CD4-positive, alpha-beta T cell treated with Interleukin-2 at 100 ng/mL for 4 hours (primary cell): ENCODE measurements around the gene CCL17.

Experiments used
- DNase-seq: peaks from one replicate; pipeline ENCODE4 v3.0.0-alpha.2; 2020; ENCODE audit warnings: low spot score

CCL17 gene

DNA sequence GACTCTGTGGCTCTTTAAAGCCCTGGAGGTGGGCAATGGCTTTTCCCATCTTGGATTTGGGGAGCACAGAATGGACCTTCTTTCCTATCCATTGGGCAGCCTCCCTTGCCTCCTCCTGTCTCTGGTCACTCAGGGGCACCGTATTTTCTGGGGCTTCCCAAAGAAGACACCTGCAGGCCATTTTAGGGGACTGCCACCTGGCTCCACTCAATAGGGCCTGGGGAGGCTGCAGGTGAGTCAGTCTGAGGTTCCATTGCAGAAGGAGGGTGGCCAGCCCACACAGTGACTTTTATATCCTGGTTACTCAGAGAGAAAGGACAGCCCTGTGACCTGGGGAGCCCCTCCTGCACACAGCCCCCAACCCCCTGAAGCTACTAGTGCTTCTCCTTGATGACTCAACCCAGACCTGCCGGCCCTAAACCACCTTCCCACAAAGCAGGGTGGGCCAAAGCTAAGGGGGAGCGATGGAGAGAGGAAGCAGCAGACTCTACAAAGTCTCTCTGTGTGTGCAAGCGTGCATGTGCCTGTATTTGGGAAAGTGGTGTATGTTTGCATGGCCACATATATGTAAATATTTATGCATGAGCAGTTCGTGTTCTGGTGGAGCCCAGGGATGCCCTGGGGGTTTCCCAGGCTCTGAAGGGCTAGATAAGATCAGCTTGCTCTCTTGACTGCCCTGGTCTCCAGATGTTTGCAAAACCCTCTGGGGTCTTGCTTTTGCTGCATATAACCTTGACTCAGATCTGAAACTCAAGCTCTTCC, 27.3 kb upstream of the CCL17 start:
- DNase-seq = no peak

GRCh38 chr16:57379579-57379978, 25.0 kb upstream of the CCL17 start:
- no peak for DNase-seq

GRCh38 chr16:57380671-57381462, 23.7 kb upstream of the CCL17 start:
- DNase-seq = no peak

DNA sequence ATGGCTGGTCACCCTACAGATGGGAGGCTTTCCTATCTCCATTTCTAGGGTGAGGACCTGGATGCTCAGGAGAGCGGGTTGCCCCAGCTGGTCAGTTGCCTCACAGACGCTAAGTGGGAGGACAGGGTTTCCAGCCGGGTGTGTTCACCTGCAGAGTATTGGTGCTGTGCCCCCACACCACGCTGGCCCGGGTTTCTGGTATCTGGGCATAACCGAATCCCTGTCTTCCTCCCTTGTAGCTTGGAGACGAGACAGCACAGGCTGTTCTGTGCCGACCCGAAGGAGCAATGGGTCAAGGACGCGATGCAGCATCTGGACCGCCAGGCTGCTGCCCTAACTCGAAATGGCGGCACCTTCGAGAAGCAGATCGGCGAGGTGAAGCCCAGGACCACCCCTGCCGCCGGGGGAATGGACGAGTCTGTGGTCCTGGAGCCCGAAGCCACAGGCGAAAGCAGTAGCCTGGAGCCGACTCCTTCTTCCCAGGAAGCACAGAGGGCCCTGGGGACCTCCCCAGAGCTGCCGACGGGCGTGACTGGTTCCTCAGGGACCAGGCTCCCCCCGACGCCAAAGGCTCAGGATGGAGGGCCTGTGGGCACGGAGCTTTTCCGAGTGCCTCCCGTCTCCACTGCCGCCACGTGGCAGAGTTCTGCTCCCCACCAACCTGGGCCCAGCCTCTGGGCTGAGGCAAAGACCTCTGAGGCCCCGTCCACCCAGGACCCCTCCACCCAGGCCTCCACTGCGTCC, 22.6 kb upstream of the CCL17 start:
- DNase-seq = no peak

DNA sequence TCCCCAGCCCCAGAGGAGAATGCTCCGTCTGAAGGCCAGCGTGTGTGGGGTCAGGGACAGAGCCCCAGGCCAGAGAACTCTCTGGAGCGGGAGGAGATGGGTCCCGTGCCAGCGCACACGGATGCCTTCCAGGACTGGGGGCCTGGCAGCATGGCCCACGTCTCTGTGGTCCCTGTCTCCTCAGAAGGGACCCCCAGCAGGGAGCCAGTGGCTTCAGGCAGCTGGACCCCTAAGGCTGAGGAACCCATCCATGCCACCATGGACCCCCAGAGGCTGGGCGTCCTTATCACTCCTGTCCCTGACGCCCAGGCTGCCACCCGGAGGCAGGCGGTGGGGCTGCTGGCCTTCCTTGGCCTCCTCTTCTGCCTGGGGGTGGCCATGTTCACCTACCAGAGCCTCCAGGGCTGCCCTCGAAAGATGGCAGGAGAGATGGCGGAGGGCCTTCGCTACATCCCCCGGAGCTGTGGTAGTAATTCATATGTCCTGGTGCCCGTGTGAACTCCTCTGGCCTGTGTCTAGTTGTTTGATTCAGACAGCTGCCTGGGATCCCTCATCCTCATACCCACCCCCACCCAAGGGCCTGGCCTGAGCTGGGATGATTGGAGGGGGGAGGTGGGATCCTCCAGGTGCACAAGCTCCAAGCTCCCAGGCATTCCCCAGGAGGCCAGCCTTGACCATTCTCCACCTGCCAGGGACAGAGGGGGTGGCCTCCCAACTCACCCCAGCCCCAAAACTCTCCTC, 21.9 kb upstream of the CCL17 start:
- no peak for DNase-seq

DNA sequence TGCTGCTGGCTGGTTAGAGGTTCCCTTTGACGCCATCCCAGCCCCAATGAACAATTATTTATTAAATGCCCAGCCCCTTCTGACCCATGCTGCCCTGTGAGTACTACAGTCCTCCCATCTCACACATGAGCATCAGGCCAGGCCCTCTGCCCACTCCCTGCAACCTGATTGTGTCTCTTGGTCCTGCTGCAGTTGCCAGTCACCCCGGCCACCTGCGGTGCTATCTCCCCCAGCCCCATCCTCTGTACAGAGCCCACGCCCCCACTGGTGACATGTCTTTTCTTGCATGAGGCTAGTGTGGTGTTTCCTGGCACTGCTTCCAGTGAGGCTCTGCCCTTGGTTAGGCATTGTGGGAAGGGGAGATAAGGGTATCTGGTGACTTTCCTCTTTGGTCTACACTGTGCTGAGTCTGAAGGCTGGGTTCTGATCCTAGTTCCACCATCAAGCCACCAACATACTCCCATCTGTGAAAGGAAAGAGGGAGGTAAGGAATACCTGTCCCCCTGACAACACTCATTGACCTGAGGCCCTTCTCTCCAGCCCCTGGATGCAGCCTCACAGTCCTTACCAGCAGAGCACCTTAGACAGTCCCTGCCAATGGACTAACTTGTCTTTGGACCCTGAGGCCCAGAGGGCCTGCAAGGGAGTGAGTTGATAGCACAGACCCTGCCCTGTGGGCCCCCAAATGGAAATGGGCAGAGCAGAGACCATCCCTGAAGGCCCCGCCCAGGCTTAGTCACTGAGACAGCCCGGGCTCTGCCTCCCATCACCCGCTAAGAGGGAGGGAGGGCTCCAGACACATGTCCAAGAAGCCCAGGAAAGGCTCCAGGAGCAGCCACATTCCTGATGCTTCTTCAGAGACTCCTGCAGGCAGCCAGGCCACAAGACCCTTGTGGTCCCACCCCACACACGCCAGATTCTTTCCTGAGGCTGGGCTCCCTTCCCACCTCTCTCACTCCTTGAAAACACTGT, 21.0 kb upstream of the CCL17 start:
- no peak for DNase-seq

DNA sequence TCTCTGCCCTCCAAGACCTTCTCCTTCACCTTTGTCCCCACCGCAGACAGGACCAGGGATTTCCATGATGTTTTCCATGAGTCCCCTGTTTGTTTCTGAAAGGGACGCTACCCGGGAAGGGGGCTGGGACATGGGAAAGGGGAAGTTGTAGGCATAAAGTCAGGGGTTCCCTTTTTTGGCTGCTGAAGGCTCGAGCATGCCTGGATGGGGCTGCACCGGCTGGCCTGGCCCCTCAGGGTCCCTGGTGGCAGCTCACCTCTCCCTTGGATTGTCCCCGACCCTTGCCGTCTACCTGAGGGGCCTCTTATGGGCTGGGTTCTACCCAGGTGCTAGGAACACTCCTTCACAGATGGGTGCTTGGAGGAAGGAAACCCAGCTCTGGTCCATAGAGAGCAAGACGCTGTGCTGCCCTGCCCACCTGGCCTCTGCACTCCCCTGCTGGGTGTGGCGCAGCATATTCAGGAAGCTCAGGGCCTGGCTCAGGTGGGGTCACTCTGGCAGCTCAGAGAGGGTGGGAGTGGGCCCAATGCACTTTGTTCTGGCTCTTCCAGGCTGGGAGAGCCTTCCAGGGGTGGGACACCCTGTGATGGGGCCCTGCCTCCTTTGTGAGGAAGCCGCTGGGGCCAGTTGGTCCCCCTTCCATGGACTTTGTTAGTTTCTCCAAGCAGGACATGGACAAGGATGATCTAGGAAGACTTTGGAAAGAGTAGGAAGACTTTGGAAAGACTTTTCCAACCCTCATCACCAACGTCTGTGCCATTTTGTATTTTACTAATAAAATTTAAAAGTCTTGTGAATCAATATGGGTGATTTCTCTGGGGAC, 20.1 kb upstream of the CCL17 start:
- no peak for DNase-seq

- no peak for DNase-seq
Measured at GRCh38 chr16:57385083-57385482, 19.5 kb upstream of the CCL17 start.

DNA sequence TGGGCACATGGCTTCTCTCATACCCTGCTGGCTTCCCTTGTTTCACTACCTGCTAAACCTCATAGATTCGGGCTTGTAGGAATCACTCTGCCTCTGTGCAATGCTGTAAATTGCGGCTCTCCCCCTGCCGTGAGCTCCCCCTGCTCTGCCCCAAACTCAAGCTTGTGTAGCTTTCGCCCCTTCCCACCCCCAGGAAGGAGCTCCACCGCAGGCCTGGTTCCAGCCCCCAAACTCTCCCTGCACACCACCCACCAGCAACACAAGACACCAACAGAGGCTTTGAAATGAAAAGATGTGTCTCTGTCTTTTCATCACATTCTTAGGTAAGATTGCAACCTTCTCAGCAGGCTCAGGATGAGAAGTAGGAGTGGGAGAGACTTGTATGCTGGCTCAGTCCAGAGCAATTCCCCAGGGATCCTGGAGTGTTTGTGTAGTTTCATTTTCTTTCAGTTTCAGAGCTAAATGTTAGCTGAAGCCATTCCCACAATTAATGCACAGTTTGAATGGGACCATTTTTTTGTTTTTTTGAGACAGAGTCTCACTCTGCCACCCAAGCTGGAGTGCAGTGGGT, 18.1 kb upstream of the CCL17 start:
- no peak for DNase-seq

- DNase-seq = no peak
Measured at GRCh38 chr16:57387598-57388354, 16.8 kb upstream of the CCL17 start.

DNA sequence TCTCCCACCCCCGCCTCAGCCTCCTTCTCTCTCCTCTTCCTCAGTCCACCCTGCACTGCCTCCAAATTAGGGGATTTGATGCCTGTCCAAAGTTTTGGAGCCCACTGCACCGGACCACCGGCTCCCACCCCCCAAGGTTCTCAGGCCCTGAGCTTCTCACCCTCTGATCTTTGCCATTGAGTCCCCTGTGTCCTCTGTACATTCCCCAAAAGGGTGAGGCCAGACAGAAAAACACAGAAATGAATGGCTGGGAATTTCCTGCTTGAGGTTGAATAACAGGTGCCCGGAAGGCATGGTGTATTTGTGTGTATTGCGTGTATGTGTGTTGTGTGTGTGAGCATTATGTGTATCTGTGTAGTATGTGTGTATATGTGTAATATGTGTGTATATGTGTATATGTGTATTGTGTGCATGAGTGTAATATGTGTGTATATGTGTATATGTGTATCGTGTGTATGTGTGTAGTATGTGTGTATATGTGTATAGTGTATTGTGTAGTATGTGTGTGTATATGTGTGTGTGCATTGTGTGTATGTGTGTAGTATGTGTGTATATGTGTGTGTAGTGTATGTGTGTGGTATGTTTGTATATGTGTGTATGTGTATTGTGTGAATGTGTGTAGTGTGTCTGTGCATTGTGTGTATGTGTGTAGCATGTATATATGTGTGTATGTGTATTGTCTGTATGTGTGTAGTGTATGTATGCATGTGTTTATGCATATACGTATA, 16.0 kb upstream of the CCL17 start:
- DNase-seq = no peak

DNA sequence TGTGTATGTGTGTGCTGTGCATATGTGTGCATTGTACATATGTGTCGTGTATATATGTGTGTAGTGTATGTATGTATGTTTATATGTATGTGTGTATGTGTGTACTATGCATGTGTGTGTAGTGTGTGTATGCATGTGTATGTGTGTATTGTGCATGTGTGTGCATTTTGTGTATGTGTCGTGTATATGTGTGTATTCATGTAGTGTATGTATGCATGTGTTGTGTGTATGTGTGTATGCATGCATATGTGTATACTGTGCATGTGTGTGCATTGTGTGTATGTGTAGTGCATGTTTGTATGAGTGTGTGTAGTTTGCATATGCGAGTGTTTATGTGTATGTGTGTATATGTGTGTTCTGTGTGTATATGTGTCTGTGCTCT, 15.5 kb upstream of the CCL17 start:
- DNase-seq = no peak

DNA sequence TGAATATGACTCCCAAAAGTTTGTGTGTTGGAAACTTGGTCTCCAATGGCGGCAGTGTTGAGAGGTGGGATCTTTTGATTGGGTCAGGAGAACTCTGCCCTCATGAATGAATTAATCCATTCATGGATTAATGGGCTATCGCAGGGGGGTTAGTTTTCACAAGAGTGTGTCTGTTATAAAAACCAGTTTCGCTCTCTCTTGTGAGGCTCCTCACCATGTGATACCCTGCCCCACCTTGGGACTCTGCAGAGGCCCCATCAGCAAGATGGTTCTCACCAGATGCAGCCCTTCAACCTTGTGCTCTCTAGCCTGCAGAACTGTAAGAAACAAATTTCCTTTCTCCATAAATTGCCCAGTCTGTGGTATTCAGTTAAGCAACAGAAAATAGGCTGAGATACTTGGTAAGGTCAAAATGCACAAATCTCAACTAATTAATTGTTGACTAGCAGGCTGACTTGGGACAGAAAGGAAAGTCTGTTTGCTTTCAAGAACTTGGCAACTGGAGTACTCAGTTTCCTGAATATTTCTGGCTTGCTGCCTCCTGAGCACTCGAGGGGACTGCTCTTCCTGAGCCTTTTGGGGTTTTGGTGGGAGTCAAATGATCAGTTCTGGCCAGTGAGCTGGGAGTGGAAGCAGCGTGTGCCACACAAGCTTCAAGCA, 13.8 kb upstream of the CCL17 start:
- DNase-seq = no peak

- DNase-seq = no peak
Measured at GRCh38 chr16:57391300-57391699, 13.3 kb upstream of the CCL17 start.

DNA sequence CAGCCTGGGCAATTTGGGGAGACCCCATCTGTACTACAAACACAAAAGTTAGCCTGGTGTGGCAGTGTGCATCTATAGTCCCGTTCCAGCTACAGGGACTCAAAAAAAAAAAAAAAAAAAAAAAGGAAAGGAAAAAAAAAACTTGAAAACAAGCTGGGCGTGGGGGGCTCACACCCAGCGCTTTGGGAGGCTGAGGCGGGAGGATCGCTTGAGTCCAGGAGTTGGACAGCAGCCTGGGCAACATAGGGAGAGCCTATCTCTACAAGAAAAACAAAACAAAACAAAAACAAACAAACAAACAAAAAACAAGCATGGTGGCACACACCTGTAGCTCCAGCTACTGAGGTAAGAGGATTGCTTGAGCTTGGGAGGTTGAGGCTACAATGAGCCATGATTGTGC, 12.9 kb upstream of the CCL17 start:
- DNase-seq = no peak

DNA sequence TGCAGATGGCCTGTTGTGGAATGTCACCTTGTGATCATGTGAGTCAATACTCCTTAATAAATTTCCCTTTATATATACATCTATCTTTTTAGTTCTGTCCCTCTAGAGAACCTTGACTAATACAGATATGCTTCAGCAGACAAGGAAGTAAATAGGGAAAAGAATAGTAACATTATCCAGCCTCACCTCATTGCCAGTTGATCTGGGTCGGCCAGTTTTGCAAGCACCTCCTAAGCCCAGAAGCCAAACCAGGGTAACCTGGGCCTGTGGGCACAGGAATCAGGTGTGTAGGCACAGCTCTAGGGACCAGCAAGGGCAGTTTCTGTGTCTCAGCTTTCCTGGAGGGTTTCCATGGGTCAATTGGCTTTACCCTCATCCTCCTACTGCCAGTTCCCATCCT, 11.9 kb upstream of the CCL17 start:
- DNase-seq = no peak

DNA sequence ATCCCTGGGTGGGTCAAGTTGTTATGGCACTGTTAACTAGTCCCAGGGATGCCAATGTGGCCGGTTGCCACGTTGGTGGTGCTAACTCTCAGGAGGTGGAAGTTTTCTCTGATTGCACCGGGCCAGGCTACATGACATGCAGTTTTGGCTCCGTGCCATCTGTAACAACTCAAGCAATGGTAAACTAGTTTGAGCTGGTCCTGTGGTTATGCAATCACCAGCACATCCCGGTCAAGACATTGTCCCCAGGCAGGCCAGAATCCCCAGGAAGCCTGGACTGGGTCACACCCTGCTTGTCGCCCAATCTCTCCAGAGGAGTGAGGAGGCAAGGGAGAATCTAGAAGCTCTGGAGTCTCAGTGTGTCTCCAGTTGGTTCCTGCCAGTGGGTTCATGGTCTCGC, 10.1 kb upstream of the CCL17 start:
- no peak for DNase-seq

DNA sequence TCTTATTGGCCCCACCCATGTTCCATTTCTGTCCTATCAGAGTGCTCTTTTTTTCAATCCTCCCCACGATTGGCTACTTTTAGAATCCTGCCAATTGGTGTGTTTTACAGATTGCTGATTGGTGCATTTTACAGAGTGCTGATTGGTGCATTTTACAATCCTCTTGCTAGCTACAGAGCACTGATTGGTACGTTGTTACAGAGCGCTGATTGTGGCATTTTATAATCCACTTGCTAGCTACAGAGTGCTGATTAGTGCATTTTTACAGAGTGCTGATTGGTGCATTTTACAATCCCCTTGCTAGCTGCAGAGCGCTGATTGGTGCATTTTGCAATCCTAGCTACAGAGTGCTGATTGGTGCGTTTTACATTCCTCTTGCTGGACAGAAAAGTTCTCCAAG, 9.5 kb upstream of the CCL17 start:
- no peak for DNase-seq
